Gastrocnemius medialis (tissue), 4 donors: ENCODE results near the gene GRIFIN.

Source experiments
- POLR2A ChIP-seq, 2 donors: fragments of 450-650 bp; IDR thresholded peaks; one replicate each; pipeline ENCODE4 v1.6.1; 2017; ENCODE audit warnings: antibody characterized with exemption in 2 of 2, mild to moderate bottlenecking in 2 of 2, moderate library complexity in 2 of 2
- TF ChIP-seq, protein P1 (sequence below), 5 experiments: fragments of 450-650 bp in 3 of 5; fragments of 200-600 bp in 2 of 5; sonication (generic) in 2 of 5; IDR thresholded peaks in 4 of 5; conservative IDR thresholded peaks in 1 of 5; 1 replicate in 4 of 5; 2 replicates in 1 of 5; pipeline ENCODE4 v1.5.1; 2016 to 2019; ENCODE audit warnings: antibody characterized with exemption in 5 of 5, mild to moderate bottlenecking in 3 of 5, moderate library complexity in 3 of 5

DNA sequence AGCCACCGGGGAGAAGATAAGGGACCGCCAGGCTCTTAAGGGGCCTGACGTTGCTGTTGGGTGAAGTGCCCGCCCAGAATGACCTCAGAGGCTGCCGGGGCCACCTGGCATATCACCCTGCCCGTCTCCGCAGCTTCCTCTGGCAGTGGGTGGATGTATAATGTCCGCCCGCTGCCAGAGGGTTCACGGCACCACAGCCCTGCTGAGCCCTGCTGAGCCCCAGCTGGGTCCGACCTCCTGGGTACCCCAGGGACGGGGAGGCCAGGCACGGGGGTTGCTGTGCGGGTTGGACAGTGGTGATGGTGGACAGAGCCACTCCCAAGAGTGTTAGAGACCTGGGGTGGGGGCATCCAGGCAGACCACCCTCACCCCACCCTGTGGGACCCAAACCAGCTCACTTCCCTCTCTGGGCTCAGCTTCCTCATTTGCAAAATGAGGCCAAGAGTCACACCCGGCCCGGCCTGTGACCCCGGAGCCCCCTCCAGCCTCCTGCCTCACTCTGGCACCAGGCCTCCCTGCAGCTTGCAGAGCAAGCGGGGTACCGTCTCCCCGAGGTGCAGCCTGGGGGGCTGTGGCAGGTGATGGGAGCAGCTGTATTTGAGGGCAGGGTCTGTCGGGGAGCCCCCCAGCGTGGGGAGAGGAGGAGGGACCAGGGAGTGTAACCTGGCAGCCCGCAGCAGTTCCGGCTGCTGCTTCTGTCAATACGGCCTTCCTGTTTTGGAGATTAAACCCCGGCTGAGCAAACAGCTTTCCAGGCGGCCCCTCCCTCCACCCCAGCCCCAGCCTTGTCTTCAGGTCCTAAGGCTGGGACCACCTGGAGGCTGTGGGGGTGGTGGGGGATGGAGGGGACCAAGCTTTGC lies 34.9 kb upstream of the GRIFIN start:
- TF ChIP-seq, protein P1, sequence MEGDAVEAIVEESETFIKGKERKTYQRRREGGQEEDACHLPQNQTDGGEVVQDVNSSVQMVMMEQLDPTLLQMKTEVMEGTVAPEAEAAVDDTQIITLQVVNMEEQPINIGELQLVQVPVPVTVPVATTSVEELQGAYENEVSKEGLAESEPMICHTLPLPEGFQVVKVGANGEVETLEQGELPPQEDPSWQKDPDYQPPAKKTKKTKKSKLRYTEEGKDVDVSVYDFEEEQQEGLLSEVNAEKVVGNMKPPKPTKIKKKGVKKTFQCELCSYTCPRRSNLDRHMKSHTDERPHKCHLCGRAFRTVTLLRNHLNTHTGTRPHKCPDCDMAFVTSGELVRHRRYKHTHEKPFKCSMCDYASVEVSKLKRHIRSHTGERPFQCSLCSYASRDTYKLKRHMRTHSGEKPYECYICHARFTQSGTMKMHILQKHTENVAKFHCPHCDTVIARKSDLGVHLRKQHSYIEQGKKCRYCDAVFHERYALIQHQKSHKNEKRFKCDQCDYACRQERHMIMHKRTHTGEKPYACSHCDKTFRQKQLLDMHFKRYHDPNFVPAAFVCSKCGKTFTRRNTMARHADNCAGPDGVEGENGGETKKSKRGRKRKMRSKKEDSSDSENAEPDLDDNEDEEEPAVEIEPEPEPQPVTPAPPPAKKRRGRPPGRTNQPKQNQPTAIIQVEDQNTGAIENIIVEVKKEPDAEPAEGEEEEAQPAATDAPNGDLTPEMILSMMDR (IDR thresholded peaks at IDR 0.05 in 4 of 5, conservative IDR thresholded peaks at IDR 0.05 in 1 of 5) = no peak
- no peak for TF ChIP-seq POLR2A (IDR thresholded peaks at IDR 0.05)
